WERI-Rb-1 (cell line): ENCODE data around the gene ARMC12.

Source experiments
- DNase-seq: peaks from one replicate; pipeline ENCODE4 v3.0.0-alpha.2; 2020
- H3K27ac ChIP-seq: fragments of 250-450 bp; sonication (Bioruptor Pico); 2 replicates; pipeline ENCODE4 v1.5.1; 2020; ENCODE audit warnings: mild to moderate bottlenecking, moderate library complexity
- H3K27me3 ChIP-seq: fragments of 250-450 bp; sonication (Bioruptor Pico); 2 replicates; pipeline ENCODE4 v1.5.1; 2021; ENCODE audit warnings: mild to moderate bottlenecking, low read depth, moderate library complexity; ENCODE audit not compliant: insufficient read depth, severe bottlenecking
- H3K36me3 ChIP-seq: fragments of 250-450 bp; sonication (Bioruptor Pico); 2 replicates; pipeline ENCODE4 v1.5.1; 2020; ENCODE audit warnings: mild to moderate bottlenecking, moderate library complexity
- H3K4me3 ChIP-seq: 2 replicates; pipeline ENCODE4 v1.5.1; 2011; ENCODE audit warnings: low read depth, mild to moderate bottlenecking, control low read depth, low read length
- H3K9me3 ChIP-seq: fragments of 250-450 bp; sonication (Bioruptor Pico); 2 replicates; pipeline ENCODE4 v1.5.1; 2021; ENCODE audit warnings: mild to moderate bottlenecking, moderate library complexity; ENCODE audit not compliant: severe bottlenecking
- TF ChIP-seq, protein P1 (sequence below): IDR thresholded peaks from 2 replicates; pipeline ENCODE4 v1.5.1; 2011; ENCODE audit warnings: low read depth, mild to moderate bottlenecking, control low read depth, inconsistent platforms, low read length

Gene ARMC12

DNA sequence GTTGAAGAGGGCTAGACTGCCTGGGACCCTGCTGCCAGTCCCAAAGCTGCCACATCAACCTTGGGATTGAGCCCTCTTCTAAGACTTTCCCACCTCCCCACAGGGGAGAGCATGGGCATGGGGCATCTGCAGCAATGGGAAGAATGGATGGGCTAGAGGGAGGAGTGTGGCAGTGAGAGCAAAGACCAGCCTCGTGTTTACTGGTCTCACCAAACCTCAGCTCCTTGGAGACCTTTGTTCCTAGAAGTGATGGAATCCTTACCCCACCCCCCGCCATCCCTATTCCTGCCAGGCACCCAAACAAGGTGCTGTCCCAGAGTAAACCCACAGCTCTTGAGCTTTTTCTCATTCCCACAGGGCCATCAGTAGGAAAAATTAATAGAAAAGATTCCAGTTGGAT lies 20.0 kb upstream of the ARMC12 start:
- Histone ChIP-seq H3K9me3 (no peaks in the 10 kb centered on the region), H3K36me3 (no peaks in the 10 kb centered on the region), H3K27ac (no peak overlapping the region), H3K27me3 (no peaks in the 10 kb centered on the region), H3K4me3 (no peak overlapping the region)
- DNase-seq, result no peak
- TF ChIP-seq, protein P1, sequence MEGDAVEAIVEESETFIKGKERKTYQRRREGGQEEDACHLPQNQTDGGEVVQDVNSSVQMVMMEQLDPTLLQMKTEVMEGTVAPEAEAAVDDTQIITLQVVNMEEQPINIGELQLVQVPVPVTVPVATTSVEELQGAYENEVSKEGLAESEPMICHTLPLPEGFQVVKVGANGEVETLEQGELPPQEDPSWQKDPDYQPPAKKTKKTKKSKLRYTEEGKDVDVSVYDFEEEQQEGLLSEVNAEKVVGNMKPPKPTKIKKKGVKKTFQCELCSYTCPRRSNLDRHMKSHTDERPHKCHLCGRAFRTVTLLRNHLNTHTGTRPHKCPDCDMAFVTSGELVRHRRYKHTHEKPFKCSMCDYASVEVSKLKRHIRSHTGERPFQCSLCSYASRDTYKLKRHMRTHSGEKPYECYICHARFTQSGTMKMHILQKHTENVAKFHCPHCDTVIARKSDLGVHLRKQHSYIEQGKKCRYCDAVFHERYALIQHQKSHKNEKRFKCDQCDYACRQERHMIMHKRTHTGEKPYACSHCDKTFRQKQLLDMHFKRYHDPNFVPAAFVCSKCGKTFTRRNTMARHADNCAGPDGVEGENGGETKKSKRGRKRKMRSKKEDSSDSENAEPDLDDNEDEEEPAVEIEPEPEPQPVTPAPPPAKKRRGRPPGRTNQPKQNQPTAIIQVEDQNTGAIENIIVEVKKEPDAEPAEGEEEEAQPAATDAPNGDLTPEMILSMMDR, result no peak

DNA sequence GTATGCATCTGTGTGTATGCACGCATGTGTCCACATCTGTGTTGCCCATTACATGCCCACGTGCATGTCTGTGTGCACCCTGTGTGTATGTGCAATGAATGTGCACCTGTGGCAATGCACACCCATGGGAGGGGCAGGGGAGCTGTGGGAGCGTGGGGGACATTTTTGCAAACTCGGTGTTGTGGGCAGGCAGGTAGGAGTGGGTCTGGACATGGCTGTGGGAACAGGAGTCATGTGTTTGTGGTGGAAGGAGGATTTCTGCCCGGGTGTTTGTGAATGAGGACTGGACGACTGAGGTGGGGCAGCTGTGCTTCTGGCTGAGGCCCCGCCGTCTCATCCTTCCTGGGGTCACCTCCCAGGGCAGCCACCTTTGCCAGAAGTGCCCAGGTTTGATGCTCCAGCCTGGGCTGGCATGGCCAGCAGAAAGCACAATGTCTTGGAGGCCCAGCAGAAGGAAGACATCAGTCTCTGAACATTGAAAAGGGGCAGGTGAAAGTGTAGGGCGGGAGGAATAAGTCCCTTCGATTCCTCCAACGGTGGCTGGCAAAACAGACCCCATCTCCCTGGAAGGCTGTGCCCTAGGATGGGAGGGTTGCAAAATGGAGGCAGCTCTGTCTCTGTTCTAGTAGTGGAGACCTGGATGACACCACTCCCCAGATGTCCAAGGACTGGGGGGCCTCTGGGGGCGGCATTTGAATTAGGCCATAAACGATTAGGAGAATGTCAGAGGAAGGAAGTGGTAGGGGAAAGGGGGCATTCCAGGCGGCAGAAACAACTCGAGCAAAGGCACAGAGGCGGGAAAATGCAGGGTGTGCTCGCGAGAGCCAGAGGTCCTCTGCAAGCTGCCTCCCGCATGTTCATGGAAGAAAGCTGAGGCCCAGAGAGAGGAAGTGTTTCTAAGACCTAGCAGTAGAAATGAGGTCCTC lies 19.1 kb upstream of the ARMC12 start:
- TF ChIP-seq, protein P1, result no peak
- DNase-seq, result no peak
- no peak overlapping the region for H3K4me3 ChIP-seq
- H3K27me3 ChIP-seq, result no peaks in the 10 kb centered on the region
- no peaks in the 10 kb centered on the region for H3K36me3 ChIP-seq
- H3K9me3 ChIP-seq, result no peaks in the 10 kb centered on the region
- H3K27ac ChIP-seq, result no peak overlapping the region

DNA sequence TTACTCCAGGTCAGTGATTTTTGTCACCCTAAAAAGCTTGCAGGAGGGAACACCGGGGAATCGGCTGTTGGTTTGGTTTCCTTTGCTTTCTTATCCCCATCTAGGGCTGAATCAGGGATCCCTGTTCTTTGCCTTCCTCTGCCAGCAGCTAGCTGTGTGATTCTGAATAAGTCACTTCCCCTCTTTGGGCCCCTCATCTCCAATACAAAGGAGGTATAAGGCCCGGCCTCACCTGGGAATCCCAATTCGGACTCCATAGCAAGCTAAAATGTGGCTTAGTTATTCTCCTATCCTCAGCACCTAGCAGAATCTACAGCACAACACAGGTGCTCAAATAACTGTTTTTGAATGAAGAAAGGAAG lies 18.5 kb upstream of the ARMC12 start:
- Histone ChIP-seq H3K27me3 (no peaks in the 10 kb centered on the region), H3K4me3 (no peak overlapping the region), H3K36me3 (no peaks in the 10 kb centered on the region), H3K9me3 (no peaks in the 10 kb centered on the region), H3K27ac (no peak overlapping the region)
- TF ChIP-seq, protein P1, result no peak
- DNase-seq, result no peak

DNA sequence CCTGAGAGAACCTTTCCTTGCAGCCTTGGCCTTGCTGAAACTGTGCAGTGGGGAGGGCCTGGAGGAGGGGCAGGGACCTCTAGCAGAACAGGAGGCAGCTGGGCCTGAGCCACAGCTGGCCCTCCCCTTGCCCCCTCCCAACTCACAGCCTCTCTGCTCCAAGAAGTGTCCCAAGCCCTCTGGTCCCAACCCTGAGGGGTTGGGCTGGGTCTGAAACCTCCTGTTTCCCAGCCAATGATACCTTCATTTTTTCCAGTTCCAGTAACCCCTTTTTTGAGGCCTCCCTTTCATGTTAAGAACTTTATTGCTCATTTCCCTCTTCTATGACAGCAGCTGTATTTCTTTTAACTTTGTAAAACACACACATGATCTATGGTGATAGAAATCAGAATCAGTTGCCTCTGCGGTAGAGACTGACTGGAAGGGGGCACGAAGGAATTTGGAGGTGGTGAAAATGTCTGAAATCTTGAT lies 17.9 kb upstream of the ARMC12 start:
- no peak overlapping the region for H3K27ac ChIP-seq
- DNase-seq, result no peak
- no peak overlapping the region for H3K4me3 ChIP-seq
- TF ChIP-seq, protein P1, result no peak
- no peaks in the 10 kb centered on the region for H3K36me3 ChIP-seq
- no peaks in the 10 kb centered on the region for H3K27me3 ChIP-seq
- H3K9me3 ChIP-seq, result no peaks in the 10 kb centered on the region

DNA sequence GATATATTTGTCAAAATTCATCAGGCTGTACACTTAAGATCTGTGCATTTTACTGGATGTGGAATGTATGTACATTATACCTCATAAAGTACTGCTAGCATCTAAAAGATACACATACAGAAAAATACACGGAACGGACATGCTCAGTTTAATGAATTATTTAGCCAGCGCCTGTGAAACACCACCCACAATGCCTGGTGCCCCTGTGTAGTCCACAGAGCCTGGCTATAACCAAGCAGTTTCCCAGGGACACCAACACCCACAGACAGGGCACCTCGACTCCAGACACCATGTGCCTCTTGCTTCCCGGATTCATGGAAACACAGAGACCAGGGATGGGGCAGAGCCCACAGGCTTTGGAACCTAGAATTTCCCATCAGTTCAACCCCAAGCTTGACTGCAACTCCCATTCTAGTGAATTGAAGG lies 17.4 kb upstream of the ARMC12 start:
- Histone ChIP-seq H3K27ac (no peak overlapping the region), H3K9me3 (no peaks in the 10 kb centered on the region), H3K4me3 (no peak overlapping the region), H3K27me3 (no peaks in the 10 kb centered on the region), H3K36me3 (no peaks in the 10 kb centered on the region)
- no peak for DNase-seq
- TF ChIP-seq, protein P1, result no peak
